Measurements from ENCODE around the gene LMF1.

- TF ChIP-seq, protein P1, sequence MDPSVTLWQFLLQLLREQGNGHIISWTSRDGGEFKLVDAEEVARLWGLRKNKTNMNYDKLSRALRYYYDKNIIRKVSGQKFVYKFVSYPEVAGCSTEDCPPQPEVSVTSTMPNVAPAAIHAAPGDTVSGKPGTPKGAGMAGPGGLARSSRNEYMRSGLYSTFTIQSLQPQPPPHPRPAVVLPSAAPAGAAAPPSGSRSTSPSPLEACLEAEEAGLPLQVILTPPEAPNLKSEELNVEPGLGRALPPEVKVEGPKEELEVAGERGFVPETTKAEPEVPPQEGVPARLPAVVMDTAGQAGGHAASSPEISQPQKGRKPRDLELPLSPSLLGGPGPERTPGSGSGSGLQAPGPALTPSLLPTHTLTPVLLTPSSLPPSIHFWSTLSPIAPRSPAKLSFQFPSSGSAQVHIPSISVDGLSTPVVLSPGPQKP (IDR thresholded peaks at IDR 0.05; ENCODE audit: borderline replicate concordance, low read depth, low read length), result no peak
- TF ChIP-seq CTCF (conservative IDR thresholded peaks at IDR 0.05; ENCODE audit: low read depth, low read length) (no peak), RCOR1 (IDR thresholded peaks at IDR 0.05; ENCODE audit: insufficient replicate concordance, low read length) (no peak), POLR2A (IDR thresholded peaks at IDR 0.05; ENCODE audit: low read depth, low read length) (no peak), NFE2L2 (IDR thresholded peaks at IDR 0.05; ENCODE audit: low read depth, low read length) (no peak), MXI1 (IDR thresholded peaks at IDR 0.05; ENCODE audit: borderline replicate concordance, low read depth, low read length) (no peak), MAFK (IDR thresholded peaks at IDR 0.05; ENCODE audit: low read depth, low read length) (no peak), FOS (IDR thresholded peaks at IDR 0.05; ENCODE audit: low read depth, low read length) (no peak), RFX5 (IDR thresholded peaks at IDR 0.05; ENCODE audit: low read depth, low read length) (no peak), SMC3 (IDR thresholded peaks at IDR 0.05; ENCODE audit: low read depth, low read length) (no peak), CEBPB (IDR thresholded peaks at IDR 0.05; ENCODE audit: low read depth, low read length) (no peak)
- TF ChIP-seq, protein P2, sequence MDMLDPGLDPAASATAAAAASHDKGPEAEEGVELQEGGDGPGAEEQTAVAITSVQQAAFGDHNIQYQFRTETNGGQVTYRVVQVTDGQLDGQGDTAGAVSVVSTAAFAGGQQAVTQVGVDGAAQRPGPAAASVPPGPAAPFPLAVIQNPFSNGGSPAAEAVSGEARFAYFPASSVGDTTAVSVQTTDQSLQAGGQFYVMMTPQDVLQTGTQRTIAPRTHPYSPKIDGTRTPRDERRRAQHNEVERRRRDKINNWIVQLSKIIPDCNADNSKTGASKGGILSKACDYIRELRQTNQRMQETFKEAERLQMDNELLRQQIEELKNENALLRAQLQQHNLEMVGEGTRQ (IDR thresholded peaks at IDR 0.05; ENCODE audit: low read depth, low read length), result no peak
Measured at GRCh38 chr16:821751-822150, 149.0 kb downstream of the LMF1 start.
